Endothelial cell of umbilical vein (primary cell): ENCODE results near the gene CTLA4. TPM values are rescaled to one million over a fixed set of nuclear protein-coding genes. Genes with fewer than 3 reads are reported as not detected.

Experiments used
- BruUV-seq: library from RNA; stranded (reverse); fragments of 400-500 nt; replicated peaks from 2 replicates; lab custom pipeline; 2021; lab: Mats Ljungman, UMichigan
- CTCF ChIA-PET: fragments of 300-600, 350-600 bp; sonication (Branson Sonifier 250); formaldehyde crosslinking; loops from one replicate; lab custom pipeline; 2021; ENCODE audit warnings: antibody characterized with exemption, inconsistent platforms; lab: Charles Lee
- POLR2A ChIA-PET: fragments of 300-600, 350-600 bp; sonication (Branson Sonifier 250); formaldehyde crosslinking; loops from one replicate; lab custom pipeline; 2021; ENCODE audit warnings: antibody characterized with exemption, inconsistent platforms; lab: Charles Lee
- DNase-seq: peaks from one replicate; pipeline ENCODE4 v3.0.0-alpha.2; 2011; ENCODE audit warnings: low read depth, low spot score
- FAIRE-seq: peaks from 2 replicates; lab custom pipeline; 2011; peaks lifted over from hg19 to GRCh38; lab: Jason Lieb, UNC
- H2AFZ ChIP-seq: 2 replicates; pipeline ENCODE4 v1.6.0; 2012; ENCODE audit warnings: low read depth, low read length, control low read depth, inconsistent platforms
- H3K27ac ChIP-seq: 2 replicates; pipeline ENCODE4 v1.5.1; 2011; ENCODE audit warnings: low read depth, mild to moderate bottlenecking, control low read depth, low read length, moderate library complexity; ENCODE audit not compliant: insufficient read depth
- H3K27me3 ChIP-seq, 2 experiments: 2 replicates each; pipeline versions ENCODE4 v1.6.0 to v1.6.1; 2011; ENCODE audit warnings: low read length in 2 of 2, mixed read lengths in 1 of 2; ENCODE audit not compliant: control insufficient read depth in 2 of 2, insufficient read depth in 2 of 2
- H3K36me3 ChIP-seq, 2 experiments: 2 replicates in 1 of 2; 3 replicates in 1 of 2; pipeline ENCODE4 v1.5.1; 2011; ENCODE audit warnings: low read length in 2 of 2, mild to moderate bottlenecking in 1 of 2, moderate library complexity in 1 of 2; ENCODE audit not compliant: control insufficient read depth in 2 of 2, insufficient read depth in 2 of 2; ENCODE audit errors: extremely low read depth in 1 of 2
- H3K4me1 ChIP-seq: 3 replicates; pipeline ENCODE4 v1.5.1; 2011; ENCODE audit warnings: mild to moderate bottlenecking, low read length; ENCODE audit not compliant: control insufficient read depth, insufficient read depth; ENCODE audit errors: extremely low read depth
- H3K4me2 ChIP-seq: 2 replicates; pipeline ENCODE4 v1.6.1; 2011; ENCODE audit warnings: low read length, control low read depth, mixed read lengths; ENCODE audit not compliant: insufficient read depth
- H3K4me3 ChIP-seq, 3 experiments: fragments of 200-600 bp in 1 of 3; sonication (generic), shearing (Covaris generic) in 1 of 3; replicated peaks in 1 of 3; 2 replicates each; pipeline ENCODE4 v1.5.1; 2011 to 2016; ENCODE audit warnings: control low read depth in 3 of 3, low read length in 3 of 3, mild to moderate bottlenecking in 2 of 3, inconsistent platforms in 1 of 3, low read depth in 1 of 3, moderate library complexity in 1 of 3; ENCODE audit not compliant: insufficient read depth in 1 of 3
- H3K79me2 ChIP-seq: 2 replicates; pipeline ENCODE4 v1.6.0; 2012; ENCODE audit warnings: low read length, inconsistent platforms; ENCODE audit not compliant: control insufficient read depth, insufficient read depth
- H3K9ac ChIP-seq: replicated peaks from 2 replicates; pipeline ENCODE3; 2011; ENCODE audit warnings: low read length, control low read depth; ENCODE audit not compliant: insufficient read depth; ENCODE audit errors: extremely low read depth
- H3K9me1 ChIP-seq: replicated peaks from 3 replicates; pipeline ENCODE4 v1.6.0; 2011; ENCODE audit warnings: mild to moderate bottlenecking, low read length; ENCODE audit not compliant: control insufficient read depth, insufficient read depth; ENCODE audit errors: extremely low read depth
- H3K9me3 ChIP-seq: replicated peaks from 2 replicates; pipeline ENCODE4 v1.5.1; 2012; ENCODE audit warnings: low read length, inconsistent platforms; ENCODE audit not compliant: control insufficient read depth, insufficient read depth
- H4K20me1 ChIP-seq: replicated peaks from 2 replicates; pipeline ENCODE3; 2011; ENCODE audit warnings: mild to moderate bottlenecking, low read length; ENCODE audit not compliant: control insufficient read depth, insufficient read depth; ENCODE audit errors: extremely low read depth
- CTCF ChIP-seq, 2 donors: IDR thresholded peaks; 1 replicate in 1 of 2; 2 replicates in 1 of 2; pipeline ENCODE4 v1.5.1; 2011; ENCODE audit warnings: low read length in 2 of 2, mild to moderate bottlenecking in 2 of 2, moderate library complexity in 2 of 2, control low read depth in 1 of 2, inconsistent platforms in 1 of 2, low read depth in 1 of 2; ENCODE audit not compliant: insufficient read depth in 1 of 2; ENCODE audit errors: extremely low read depth in 1 of 2
- EZH2 ChIP-seq: IDR thresholded peaks from 2 replicates; pipeline ENCODE4 v1.6.1; 2012; ENCODE audit warnings: borderline replicate concordance, low read depth, mild to moderate bottlenecking, moderate library complexity, low read length, inconsistent platforms; ENCODE audit not compliant: severe bottlenecking
- FOS ChIP-seq: IDR thresholded peaks from 2 replicates; pipeline ENCODE4 v1.6.1; 2011; ENCODE audit warnings: mild to moderate bottlenecking, low read length, moderate library complexity, borderline replicate concordance; ENCODE audit not compliant: insufficient read depth
- GATA2 ChIP-seq: IDR thresholded peaks from 2 replicates; pipeline ENCODE4 v1.7.0; 2011; ENCODE audit warnings: low read depth, mild to moderate bottlenecking, moderate library complexity, mixed read lengths, low read length; ENCODE audit not compliant: insufficient read length, insufficient read depth
- JUN ChIP-seq: IDR thresholded peaks from 2 replicates; pipeline ENCODE4 v1.6.1; 2011; ENCODE audit warnings: borderline replicate concordance, low read depth; ENCODE audit not compliant: insufficient read length, insufficient read depth
- MAX ChIP-seq: IDR thresholded peaks from 2 replicates; pipeline ENCODE4 v1.6.1; 2011; ENCODE audit not compliant: insufficient read depth, insufficient read length
- MYC ChIP-seq: IDR thresholded peaks from one replicate; pipeline ENCODE4 v1.6.1; 2011; ENCODE audit warnings: mild to moderate bottlenecking, low read depth, low read length
- POLR2A ChIP-seq: IDR thresholded peaks from 2 replicates; pipeline ENCODE4 v1.6.1; 2012; ENCODE audit warnings: low read depth, mild to moderate bottlenecking, control low read depth, low read length
- POLR2AphosphoS5 ChIP-seq: IDR thresholded peaks from 2 replicates; pipeline ENCODE4 v1.6.1; 2012; ENCODE audit warnings: low read depth, mild to moderate bottlenecking, control low read depth, low read length, moderate library complexity; ENCODE audit not compliant: insufficient read depth
- dilution Hi-C: fragments of 300-500 bp; cut with MboI; formaldehyde crosslinking; loops from one replicate; pipeline ENCODE4 v1.15.0; 2019; ENCODE audit warnings: low sequenced_read_pairs; ENCODE audit not compliant: extremely low pct_ligation_motif_present
- intact Hi-C: fragments of 100-400 bp; cut with micrococcal nuclease; formaldehyde crosslinking; loops from one replicate; pipeline ENCODE4 v1.10.0; 2022
- polyA plus RNA-seq, 4 experiments: library from polyadenylated mRNA; depleted of rRNA in 3 of 4; stranded (reverse) in 3 of 4; unstranded in 1 of 4; fragments of >200 nt; gene quantifications; 2 replicates each; pipeline versions ENCODE4 v1.2.1 to v1.2.3, GENCODE V29; 2011 to 2012; ENCODE audit warnings: missing spikeins in 1 of 4
- total RNA-seq: library from RNA; stranded (reverse); gene quantifications from 2 replicates; pipeline ENCODE4 v1.2.3, GENCODE V29; 2021

The CTLA4 gene
- total and polyA plus RNA-seq, 2 donors (not counting 3 experiments of a cell fraction or from before 2014, with no cell fraction given): not detected

GRCh38 chr2:203882551-203882950 is 15.0 kb downstream of the CTLA4 start:
- ChIA-PET CTCF (interaction anchor here (0.8 to 1.1 kb wide), 2 partner anchors 10 to 14 kb away, joined by 3 read pairs; no protein-coding TSS in a partner anchor), POLR2A (no interaction called here)
- intact Hi-C loops: no loop called here
- H3K27me3 ChIP-seq: peaks cover 5 to 7% of the 10 kb centered on the region in 2 experiments
- no peak overlapping the region for H3K4me2 ChIP-seq
- no peaks in the 10 kb centered on the region for H3K9me1 ChIP-seq
- H3K4me3 ChIP-seq: no peak overlapping the region
- H4K20me1 ChIP-seq: no peaks in the 10 kb centered on the region
- H2AFZ ChIP-seq: no peak overlapping the region
- no peak overlapping the region for H3K27ac ChIP-seq
- H3K9ac ChIP-seq: no peak overlapping the region
- dilution Hi-C loops: no loop called here
- no peaks in the 10 kb centered on the region for H3K4me1 ChIP-seq
- no peaks in the 10 kb centered on the region for H3K36me3 ChIP-seq
- DNase-seq (no peak), FAIRE-seq (no peak)
- no peak for TF ChIP-seq GATA2
- TF ChIP-seq EZH2: no peak
- TF ChIP-seq POLR2AphosphoS5: no peak
- no peak for TF ChIP-seq POLR2A
- no peak for TF ChIP-seq JUN
- TF ChIP-seq MYC: no peak
- TF ChIP-seq FOS: no peak
- TF ChIP-seq MAX: no peak
- TF ChIP-seq CTCF (IDR thresholded peaks at IDR 0.05; ENCODE audit: extremely low read depth in 1 of 2, insufficient read depth in 1 of 2, low read depth in 1 of 2, low read length in 2 of 2): no peak
- H3K9me3 ChIP-seq: no peaks in the 10 kb centered on the region
- H3K79me2 ChIP-seq: no peaks in the 10 kb centered on the region
- no TSS peak for BruUV-seq
